Endometrial microvascular endothelial cells (primary cell): ENCODE measurements around the gene INHBB. TPM values are rescaled to one million over a fixed set of nuclear protein-coding genes. Genes with fewer than 3 reads are reported as not detected.
"Not testable (repeated sequence)": the region's sequence is repeated elsewhere in the genome, so short reads cannot be mapped to it uniquely, and the experiment has no call there.

Source experiments
- in situ Hi-C: cut with HindIII; loops from 2 replicates; pipeline ENCODE4 v1.10.0; 2017; ENCODE audit warnings: low sequenced_read_pairs, low pct_unique_long_range_greater_than_20kb; ENCODE audit errors: inconsistent ontology term
- total RNA-seq: library from RNA; depleted of rRNA; stranded (reverse); fragments of >200 nt; gene quantifications from one replicate; pipeline ENCODE4 v1.2.3, GENCODE V29; 2015; ENCODE audit errors: inconsistent ontology term

The INHBB gene
- total RNA-seq, 1 donor from 2014 or later = not detected

GRCh38 chr2:120388222-120389035 lies 42.5 kb downstream of the INHBB start:
- in situ Hi-C loops = no loop called here

- in situ Hi-C loops = no loop called here
These were observed 43.1 kb downstream of the INHBB start for GRCh38 chr2:120389036-120389391.

- in situ Hi-C loops = no loop called here
These were observed 44.6 kb downstream of the INHBB start for GRCh38 chr2:120390381-120391055.

GRCh38 chr2:120391382-120391781 lies 45.4 kb downstream of the INHBB start:
- in situ Hi-C loops = not testable (repeated sequence)

GRCh38 chr2:120391911-120392665 lies 46.2 kb downstream of the INHBB start:
- in situ Hi-C loops = no loop called here

GRCh38 chr2:120392923-120393322 lies 47.0 kb downstream of the INHBB start:
- in situ Hi-C loops = no loop called here

GRCh38 chr2:120393456-120393855 lies 47.5 kb downstream of the INHBB start:
- in situ Hi-C loops = no loop called here

- in situ Hi-C loops = no loop called here
These were observed 48.8 kb downstream of the INHBB start for GRCh38 chr2:120394764-120395163.

- in situ Hi-C loops = no loop called here
These were observed 49.5 kb downstream of the INHBB start for GRCh38 chr2:120395221-120396012.

GRCh38 chr2:120396013-120396860 lies 50.3 kb downstream of the INHBB start:
- in situ Hi-C loops = no loop called here

GRCh38 chr2:120396861-120397811 lies 51.2 kb downstream of the INHBB start:
- in situ Hi-C loops = no loop called here

GRCh38 chr2:120398051-120398995 lies 52.4 kb downstream of the INHBB start:
- in situ Hi-C loops = no loop called here

GRCh38 chr2:120398996-120399888 lies 53.3 kb downstream of the INHBB start:
- in situ Hi-C loops = no loop called here

- in situ Hi-C loops = no loop called here
These were observed 53.9 kb downstream of the INHBB start for GRCh38 chr2:120399889-120400240.

GRCh38 chr2:120400551-120400950 lies 54.6 kb downstream of the INHBB start:
- in situ Hi-C loops = no loop called here
